NCI-H2227 (cell line): ENCODE data around the gene RTN4R.
A peak's percentile ranks its signal among the peaks of the same experiment; 100 is the strongest.

Source experiments
- DNase-seq: peaks from one replicate; lab custom pipeline; 2025; ENCODE audit not compliant: unreplicated experiment; lab: John Stamatoyannopoulos, UW

The RTN4R gene

GRCh38 chr22:20258584-20259326 lies 9.4 kb downstream of the RTN4R start:
- DNase-seq, result no peak

- no peak for DNase-seq
These were observed 10.2 kb downstream of the RTN4R start for GRCh38 chr22:20258021-20258299.

- DNase-seq, result no peak
These were observed 10.7 kb downstream of the RTN4R start for GRCh38 chr22:20257212-20258020.

GRCh38 chr22:20256551-20257211 lies 11.4 kb downstream of the RTN4R start:
- no peak for DNase-seq

GRCh38 chr22:20256027-20256426 lies 12.1 kb downstream of the RTN4R start:
- no peak for DNase-seq

GRCh38 chr22:20254975-20255946 lies 12.9 kb downstream of the RTN4R start:
- DNase-seq, result no peak

GRCh38 chr22:20253161-20253560 lies 15.0 kb downstream of the RTN4R start:
- no peak for DNase-seq

- DNase-seq, result no peak
These were observed 16.1 kb downstream of the RTN4R start for GRCh38 chr22:20251981-20252380.

GRCh38 chr22:20251491-20251890 lies 16.6 kb downstream of the RTN4R start:
- no peak for DNase-seq

- no peak for DNase-seq
These were observed 18.2 kb downstream of the RTN4R start for GRCh38 chr22:20249797-20250354.

GRCh38 chr22:20248461-20248978 lies 19.6 kb downstream of the RTN4R start:
- no peak for DNase-seq

GRCh38 chr22:20247608-20248171 lies 20.4 kb downstream of the RTN4R start:
- no peak for DNase-seq

GRCh38 chr22:20247010-20247505 lies 21.1 kb downstream of the RTN4R start:
- DNase-seq, result peak; percentile 19

GRCh38 chr22:20246368-20247009 lies 21.6 kb downstream of the RTN4R start:
- DNase-seq, result peak; percentile 61

- no peak for DNase-seq
These were observed 22.3 kb downstream of the RTN4R start for GRCh38 chr22:20245577-20246367.

GRCh38 chr22:20244691-20245576 lies 23.2 kb downstream of the RTN4R start:
- peak; percentile 73 for DNase-seq

- no peak for DNase-seq
These were observed 23.9 kb downstream of the RTN4R start for GRCh38 chr22:20244250-20244648.
